ENCODE measurements around the gene SORCS3. TPM values are rescaled to one million over a fixed set of nuclear protein-coding genes. Genes with fewer than 3 reads are reported as not detected.

SORCS3 gene
- total RNA-seq, 4 donors from 2014 or later = not detected

GRCh38 chr10:105259201-105259600 lies 618.1 kb downstream of the SORCS3 start:
- 75 to 78% methylated on average over 2 of the region's 2 CpGs for WGBS, 2 donors
- H3K36me3 ChIP-seq = no peaks in the 10 kb centered on the region

GRCh38 chr10:105262666-105263065 lies 621.6 kb downstream of the SORCS3 start:
- no peak for DNase-seq
- H3K36me3 ChIP-seq = no peaks in the 10 kb centered on the region
- no peaks in the 10 kb centered on the region for H3K4me1 ChIP-seq
- 60 to 76% methylated on average over 2 of the region's 2 CpGs for WGBS, 2 donors
- H3K27ac ChIP-seq = no peak overlapping the region
- H3K4me3 ChIP-seq (replicated peaks in 1 of 3) = no peak overlapping the region
- no peaks in the 10 kb centered on the region for H3K9me3 ChIP-seq
- H3K27me3 ChIP-seq = no peaks in the 10 kb centered on the region
- intact Hi-C loops (cut with DNase I) = no loop called here
- TF ChIP-seq POLR2A (IDR thresholded peaks at IDR 0.05) = no peak
- TF ChIP-seq CTCF (IDR thresholded peaks at IDR 0.05) = no peak

More at GRCh38 chr10:105259201-105259600, 618.1 kb downstream of the SORCS3 start:
- no peak for DNase-seq
- no peaks in the 10 kb centered on the region for H3K4me1 ChIP-seq
- H3K4me3 ChIP-seq (replicated peaks in 1 of 3) = no peak overlapping the region
- intact Hi-C loops (cut with DNase I) = no loop called here
- no peaks in the 10 kb centered on the region for H3K9me3 ChIP-seq
- no peak overlapping the region for H3K27ac ChIP-seq
- H3K27me3 ChIP-seq = no peaks in the 10 kb centered on the region
- TF ChIP-seq CTCF (IDR thresholded peaks at IDR 0.05) (no peak), POLR2A (IDR thresholded peaks at IDR 0.05) (no peak)

- Histone ChIP-seq H3K4me1 (no peaks in the 10 kb centered on the region), H3K36me3 (no peaks in the 10 kb centered on the region), H3K27ac (no peak overlapping the region), H3K9me3 (no peaks in the 10 kb centered on the region), H3K4me3 (replicated peaks in 1 of 3) (no peak overlapping the region), H3K27me3 (no peaks in the 10 kb centered on the region)
- DNase-seq = no peak
- intact Hi-C loops (cut with DNase I) = no loop called here
- TF ChIP-seq POLR2A (IDR thresholded peaks at IDR 0.05) (no peak), CTCF (IDR thresholded peaks at IDR 0.05) (no peak)
- 67 to 71% methylated on average over 7 of the region's 7 CpGs for WGBS, 2 donors
Observed at GRCh38 chr10:105266966-105267539, 626.0 kb downstream of the SORCS3 start.

DNA sequence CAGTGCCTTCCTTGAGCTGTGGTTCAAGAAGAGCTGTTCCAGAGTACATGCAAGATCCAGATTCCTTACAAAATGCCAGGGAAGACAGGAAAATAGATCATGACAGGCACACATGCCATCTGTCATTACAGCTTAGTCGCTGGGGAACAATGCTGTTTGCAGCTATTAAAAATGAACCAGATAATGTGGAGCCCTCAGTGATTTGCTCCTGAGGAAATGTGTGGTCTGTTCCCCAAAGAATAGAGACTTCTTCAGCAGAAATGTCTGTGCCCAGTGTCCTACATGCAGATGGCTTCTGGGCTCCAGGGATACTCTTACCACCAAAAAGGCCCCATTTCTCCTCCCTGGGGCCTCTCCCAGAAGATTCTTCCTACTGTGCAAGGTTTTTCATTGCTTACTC lies 627.9 kb downstream of the SORCS3 start:
- H3K27ac ChIP-seq = no peak overlapping the region
- H3K9me3 ChIP-seq = no peaks in the 10 kb centered on the region
- no peak for DNase-seq
- TF ChIP-seq CTCF (IDR thresholded peaks at IDR 0.05) = no peak
- TF ChIP-seq POLR2A (IDR thresholded peaks at IDR 0.05) = no peak
- intact Hi-C loops (cut with DNase I) = no loop called here
- no peaks in the 10 kb centered on the region for H3K36me3 ChIP-seq
- WGBS, 2 donors = 50 to 65% methylated on average over 1 of the region's 1 CpG
- H3K4me3 ChIP-seq (replicated peaks in 1 of 3) = no peak overlapping the region
- no peaks in the 10 kb centered on the region for H3K4me1 ChIP-seq
- no peaks in the 10 kb centered on the region for H3K27me3 ChIP-seq

GRCh38 chr10:105269689-105270088 lies 628.6 kb downstream of the SORCS3 start:
- TF ChIP-seq POLR2A (IDR thresholded peaks at IDR 0.05) (no peak), CTCF (IDR thresholded peaks at IDR 0.05) (no peak)
- H3K4me3 ChIP-seq (replicated peaks in 1 of 3) = no peak overlapping the region
- H3K4me1 ChIP-seq = no peaks in the 10 kb centered on the region
- H3K36me3 ChIP-seq = no peaks in the 10 kb centered on the region
- 92 to 95% methylated on average over 3 of the region's 3 CpGs for WGBS, 2 donors
- no peaks in the 10 kb centered on the region for H3K27me3 ChIP-seq
- no peak overlapping the region for H3K27ac ChIP-seq
- no peak for DNase-seq
- intact Hi-C loops (cut with DNase I) = no loop called here
- H3K9me3 ChIP-seq = no peaks in the 10 kb centered on the region
